Embryonic facial prominence (tissue), 1 donor: Measurements from ENCODE around the gene RAPGEF3.

Experiments
- DNase-seq: peaks from one replicate; pipeline ENCODE4 v3.0.0-alpha.2; 2016; ENCODE audit errors: extremely low spot score

RAPGEF3 gene

DNA sequence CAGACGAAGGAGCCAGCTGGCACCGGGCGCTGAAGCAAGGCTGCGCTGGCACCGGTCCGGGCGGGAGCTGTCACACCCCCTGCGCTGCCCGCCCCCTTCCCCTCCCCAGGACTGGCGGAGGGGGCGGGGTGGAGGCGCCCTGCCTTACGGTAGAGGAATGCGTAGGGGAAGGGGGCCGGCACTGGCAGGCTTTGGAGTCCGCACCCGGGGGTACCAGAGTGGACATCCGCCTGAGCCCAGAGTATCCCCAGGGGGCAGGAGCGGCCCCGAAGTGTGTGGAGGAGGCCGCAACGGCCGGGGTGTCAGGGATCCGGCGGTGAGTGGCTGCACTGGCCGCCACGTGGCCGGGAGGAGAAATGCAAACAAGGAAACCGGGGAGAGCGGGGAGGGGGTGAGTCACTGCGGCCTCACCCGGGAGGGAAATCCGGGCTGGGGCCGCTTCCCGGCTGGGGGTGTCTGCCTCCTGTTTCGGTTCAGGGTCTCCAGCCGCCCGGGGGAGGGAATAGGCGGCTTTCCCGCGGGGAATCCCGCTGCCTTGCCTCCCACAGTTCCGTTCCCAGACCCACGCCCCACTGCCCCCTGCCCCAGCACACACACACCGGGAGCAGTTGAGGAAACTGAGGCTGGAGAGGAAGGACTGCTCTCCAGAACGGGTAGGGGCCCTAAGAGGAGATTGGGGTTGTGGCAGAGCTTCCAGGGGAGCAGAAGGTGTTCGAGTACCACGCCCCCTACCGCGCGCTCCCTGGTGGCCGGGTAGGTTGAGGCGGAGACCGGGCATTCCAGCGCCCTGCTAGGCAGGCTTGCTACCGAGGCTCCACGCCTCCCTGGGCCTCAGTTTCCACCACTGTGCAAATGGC lies at the start of gene RAPGEF3:
Gene RAPGEF3, minus strand, starts transcription at position 47 of the 857 bp plus-strand sequence. CDS start 324 bp downstream, outside the sequence.
- peak; percentile 57 for DNase-seq

DNA sequence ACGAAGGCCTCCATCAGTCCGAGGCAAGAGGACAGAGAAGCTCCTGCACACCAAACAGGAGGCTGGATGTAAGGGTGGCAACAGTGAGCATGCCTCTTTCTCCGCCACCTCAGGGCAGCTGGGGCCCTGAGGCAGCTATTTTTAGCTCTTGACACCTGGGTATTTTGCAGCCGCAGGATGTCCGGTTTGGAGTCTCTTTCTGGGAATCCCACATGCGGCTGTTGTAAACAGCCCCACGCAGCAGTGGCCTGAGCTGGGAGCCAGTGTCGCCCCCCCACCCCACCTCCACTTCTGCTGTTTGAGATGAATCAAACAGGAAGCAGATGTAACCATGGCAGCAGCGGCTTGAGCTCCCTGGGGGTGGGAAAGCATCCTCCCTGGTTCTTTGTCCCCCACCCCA lies 49.4 kb upstream of the RAPGEF3 start:
- no peak for DNase-seq

DNA sequence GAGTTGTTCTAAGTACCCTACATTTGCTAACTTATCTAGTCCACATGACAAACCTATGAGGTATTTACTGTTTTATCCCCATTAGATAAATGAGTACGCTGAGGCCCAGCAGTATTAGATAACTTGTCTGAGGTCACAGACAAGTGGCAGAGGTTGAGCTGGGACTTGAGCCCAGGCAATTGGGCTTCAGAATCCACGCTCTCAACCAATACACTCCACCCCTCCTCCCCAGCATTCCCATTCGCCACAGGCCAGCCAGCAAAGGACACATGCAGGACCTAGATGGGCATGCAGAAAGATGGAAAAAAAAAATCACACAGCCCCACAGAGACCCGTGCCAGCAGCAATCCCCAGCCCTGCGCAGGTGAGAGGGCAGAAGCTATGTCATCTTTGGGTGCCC lies 48.7 kb upstream of the RAPGEF3 start:
- no peak for DNase-seq

GRCh38 chr12:47805417-47805816 lies 46.7 kb upstream of the RAPGEF3 start:
- DNase-seq = no peak

GRCh38 chr12:47804171-47804570 lies 45.5 kb upstream of the RAPGEF3 start:
- DNase-seq = no peak

DNA sequence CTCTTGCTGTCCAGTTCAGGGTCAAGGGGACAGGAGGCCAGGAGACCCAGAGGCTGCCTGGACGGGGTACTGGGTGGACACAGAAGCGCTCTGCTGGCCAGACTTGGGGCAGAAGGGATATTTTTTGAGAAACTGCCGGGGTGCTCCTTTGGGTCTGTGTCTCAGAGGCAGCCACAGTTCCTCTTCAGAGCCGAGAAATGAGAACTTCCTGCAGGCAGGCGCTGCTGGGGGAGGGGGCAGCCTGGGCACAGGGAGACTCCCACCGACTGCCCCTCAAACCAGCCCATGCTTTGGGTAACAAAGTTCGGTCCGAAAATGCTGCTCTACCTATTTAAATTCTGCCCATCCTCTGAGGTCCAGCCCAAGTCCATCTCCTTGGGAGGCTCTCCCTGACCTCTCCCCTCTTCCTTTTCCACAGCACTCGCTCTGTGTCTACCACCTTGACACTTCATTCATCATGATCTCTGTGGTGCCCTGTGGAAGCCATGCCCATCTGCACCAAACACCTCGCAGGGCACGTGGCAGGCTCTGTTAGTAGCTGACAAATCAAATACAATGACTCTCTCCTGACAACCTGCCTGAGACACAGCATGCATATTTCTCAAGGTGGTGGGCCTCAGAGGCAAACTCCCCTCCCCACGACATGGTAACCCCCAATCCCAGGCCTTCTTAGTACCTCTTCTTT lies 44.7 kb upstream of the RAPGEF3 start:
- DNase-seq = no peak

DNA sequence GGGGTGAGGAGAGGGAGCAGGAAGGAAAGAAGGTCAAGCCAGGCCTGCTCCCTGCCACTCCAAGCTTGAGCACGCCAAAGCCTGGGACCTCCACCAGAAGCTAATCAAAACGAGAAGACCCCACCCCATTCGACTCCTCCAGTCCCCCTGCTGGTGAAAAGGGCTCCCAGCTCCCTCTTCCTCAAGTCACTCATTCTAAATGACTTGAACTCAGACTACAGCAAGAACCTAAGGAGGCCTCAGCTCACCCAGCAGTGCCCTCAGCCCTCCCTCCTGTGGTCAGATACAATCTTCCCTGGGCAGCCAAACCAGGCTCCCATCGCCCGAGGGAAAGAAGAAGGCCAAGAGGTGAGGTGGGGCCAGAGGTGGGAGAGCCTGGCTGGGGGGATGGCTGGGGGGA lies 43.6 kb upstream of the RAPGEF3 start:
- no peak for DNase-seq

- DNase-seq = no peak
These were observed 43.2 kb upstream of the RAPGEF3 start for GRCh38 chr12:47801904-47802246.

DNA sequence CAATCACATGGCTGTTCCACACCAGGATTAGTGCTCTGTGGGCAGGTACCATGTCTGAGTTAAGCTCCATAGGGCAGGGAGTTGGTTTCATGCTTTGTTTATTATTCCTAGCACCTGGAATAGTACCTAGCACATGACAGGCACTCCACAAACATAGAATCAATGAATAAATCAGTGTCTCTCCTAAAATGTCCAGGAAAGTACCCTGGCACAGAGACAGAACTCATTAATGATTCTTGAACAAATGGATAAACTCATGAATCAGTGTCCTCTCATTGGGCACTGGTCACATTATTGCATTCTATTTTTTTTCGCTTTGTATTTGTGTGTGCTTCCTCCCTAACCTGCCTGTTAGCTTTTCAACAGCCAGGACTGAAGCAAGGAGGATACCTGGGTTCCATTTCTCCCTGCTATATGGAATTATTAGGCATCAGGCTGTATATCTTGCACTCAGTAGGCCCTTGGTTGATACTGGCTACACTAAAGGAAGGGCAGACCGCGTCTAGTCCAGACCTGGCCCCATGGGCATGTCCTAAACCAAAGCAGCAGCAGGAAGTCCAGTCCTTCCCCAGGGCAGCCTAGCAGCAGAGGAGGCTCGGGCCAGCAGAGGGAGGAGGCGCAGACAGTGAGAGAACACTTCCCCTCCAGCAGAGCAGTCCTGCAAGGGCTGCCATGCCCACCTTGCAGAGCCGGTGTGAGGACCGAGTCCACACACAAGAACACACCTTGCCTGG lies 42.7 kb upstream of the RAPGEF3 start:
- DNase-seq = no peak

GRCh38 chr12:47800582-47800981 lies 41.9 kb upstream of the RAPGEF3 start:
- DNase-seq = no peak

DNA sequence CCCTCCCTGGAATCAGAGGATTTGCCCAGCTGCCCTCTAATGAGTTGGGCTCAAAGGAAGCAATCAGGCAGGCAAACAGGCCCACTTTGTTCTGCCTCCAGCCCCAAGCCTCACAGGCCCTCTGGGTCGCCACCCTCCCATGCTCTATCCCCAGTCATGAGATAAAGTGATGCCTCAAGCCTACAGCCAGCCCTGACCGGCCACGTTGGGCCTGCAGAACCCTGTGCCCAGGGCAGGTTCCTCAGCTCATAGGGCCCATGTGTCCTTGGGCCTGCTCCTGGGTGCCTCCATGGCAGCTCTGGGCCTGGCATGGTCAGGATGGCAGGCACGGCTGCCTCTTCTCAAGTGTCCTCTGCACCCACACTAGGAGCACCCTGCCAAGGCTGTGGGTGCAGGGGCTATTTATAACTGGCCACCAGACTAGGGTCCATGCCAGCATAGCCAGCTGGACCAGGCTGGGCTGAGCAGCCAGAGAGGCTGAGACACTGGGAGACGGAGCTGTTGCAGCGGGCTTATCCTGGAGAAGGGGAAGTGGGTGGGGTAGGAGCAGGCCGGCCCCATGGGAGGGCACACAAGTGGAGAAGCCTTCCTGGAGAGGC lies 40.8 kb upstream of the RAPGEF3 start:
- DNase-seq = no peak

GRCh38 chr12:47798382-47798948 lies 39.8 kb upstream of the RAPGEF3 start:
- no peak for DNase-seq

DNA sequence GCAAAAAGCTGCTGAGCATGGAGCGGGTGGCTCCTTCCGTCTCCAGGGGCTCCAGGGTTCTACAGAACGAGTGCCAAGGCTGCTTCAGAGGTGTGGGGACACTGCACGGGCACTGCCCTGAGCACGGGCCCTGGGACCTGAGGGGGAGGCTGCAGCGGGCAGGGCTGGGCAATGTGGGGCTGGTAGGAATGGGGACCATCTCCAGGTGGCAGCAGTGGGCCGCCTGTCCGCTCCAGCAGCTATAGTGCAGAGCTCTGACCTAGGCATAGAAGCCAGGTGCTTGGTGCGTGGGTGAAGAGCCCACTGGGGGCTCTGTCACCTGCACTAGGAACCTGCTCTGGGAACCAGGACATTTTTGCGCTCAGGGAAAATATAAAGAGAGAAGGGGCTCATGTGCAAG lies 38.8 kb upstream of the RAPGEF3 start:
- no peak for DNase-seq

DNA sequence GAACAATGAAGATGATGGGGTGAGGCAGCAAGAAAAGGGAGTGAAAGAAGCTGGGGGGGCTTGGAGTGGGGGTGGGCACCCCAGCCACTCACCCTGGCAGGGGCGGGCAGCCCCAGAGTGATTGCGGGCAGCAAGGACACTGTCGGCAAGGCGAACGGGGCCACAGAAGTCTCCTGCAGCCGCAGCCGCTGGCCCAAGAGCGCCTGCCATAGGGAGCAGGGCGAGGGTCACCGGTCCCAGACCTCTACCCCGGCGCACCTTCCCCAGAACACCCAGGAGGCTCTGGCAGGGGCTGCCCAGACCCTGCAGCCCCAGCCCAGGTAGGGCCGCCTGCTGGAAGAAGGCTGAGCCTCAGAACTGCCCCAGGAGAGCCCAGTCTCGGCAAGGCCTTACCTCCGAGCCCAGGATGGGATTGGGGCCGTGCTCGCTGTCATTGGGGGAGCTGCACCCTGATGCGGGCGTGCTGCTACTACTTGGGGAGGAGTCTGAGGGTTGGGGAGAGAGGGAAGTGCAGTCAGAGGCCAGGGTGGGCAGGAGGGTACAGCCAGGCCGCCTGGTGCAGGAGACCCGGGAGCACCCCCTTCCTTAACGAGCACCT lies 37.2 kb upstream of the RAPGEF3 start:
- DNase-seq = no peak

DNA sequence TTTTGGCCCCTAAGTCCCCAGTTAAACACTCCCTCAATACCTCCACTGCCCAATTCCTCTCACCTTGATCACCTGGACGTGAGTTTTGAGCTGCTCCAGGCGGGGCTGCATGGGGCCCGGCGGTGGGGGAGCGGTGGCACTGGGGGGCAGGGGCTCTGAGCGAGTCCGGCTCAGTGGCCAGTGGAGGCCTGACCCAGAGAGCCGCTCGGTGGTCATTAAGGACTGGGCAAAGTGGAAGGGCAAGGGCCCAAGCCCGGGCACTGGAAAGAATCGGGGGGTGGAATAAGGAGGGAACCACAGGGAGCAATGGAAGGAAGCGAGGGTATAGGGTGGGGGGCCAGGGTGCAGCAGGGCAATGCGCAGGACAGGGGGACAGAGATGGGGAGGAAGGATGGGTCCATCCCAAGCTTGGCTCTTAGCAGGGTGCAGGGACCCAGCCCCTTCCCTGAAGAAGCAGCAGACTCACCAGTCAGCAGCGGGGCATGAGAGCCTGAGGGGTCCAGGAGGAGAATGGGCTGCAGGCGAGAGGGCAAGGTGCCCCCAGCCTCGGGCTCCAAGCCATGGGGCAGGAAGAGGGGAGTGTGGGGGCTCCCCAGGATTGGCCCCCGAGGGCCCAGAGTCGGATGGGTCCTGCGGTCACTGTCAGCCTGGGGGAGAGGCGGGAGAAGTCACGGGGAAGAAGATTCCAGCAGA lies 36.6 kb upstream of the RAPGEF3 start:
- DNase-seq = no peak

GRCh38 chr12:47794679-47795078 lies 36.0 kb upstream of the RAPGEF3 start:
- DNase-seq = no peak

DNA sequence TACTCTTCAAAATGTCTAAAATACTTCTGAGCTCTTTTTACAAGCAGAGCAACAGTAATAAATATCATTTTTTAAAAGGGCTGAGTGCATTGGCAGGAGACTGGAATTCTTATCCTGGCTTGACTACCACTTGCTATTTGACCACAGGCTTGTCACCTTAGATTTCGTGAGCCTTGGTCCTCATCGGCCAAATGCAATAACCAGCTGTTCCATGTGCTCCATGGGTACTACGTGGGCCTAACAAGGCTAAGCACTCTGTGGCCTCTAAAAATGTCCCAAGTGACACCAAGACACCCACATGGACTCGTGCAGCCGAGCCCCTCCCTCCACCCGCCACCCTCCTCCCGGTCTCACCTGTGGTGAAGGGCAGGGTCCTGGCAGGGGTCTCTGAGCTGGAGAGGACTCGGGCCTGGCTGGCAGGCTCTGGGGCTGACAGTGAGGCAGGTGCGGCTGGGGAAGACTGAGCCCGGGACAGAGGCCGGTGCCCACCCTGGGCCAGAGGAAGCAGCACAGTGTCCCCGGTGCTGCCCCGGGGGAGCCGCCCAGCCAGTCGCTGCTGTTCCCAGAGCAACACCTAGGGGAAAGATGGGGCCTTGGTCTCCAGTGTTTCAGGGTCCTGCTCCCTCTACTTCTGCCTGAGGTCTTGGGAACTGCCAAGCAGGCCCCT lies 34.5 kb upstream of the RAPGEF3 start:
- no peak for DNase-seq

- no peak for DNase-seq
These were observed 33.2 kb upstream of the RAPGEF3 start for GRCh38 chr12:47791874-47792273.

DNA sequence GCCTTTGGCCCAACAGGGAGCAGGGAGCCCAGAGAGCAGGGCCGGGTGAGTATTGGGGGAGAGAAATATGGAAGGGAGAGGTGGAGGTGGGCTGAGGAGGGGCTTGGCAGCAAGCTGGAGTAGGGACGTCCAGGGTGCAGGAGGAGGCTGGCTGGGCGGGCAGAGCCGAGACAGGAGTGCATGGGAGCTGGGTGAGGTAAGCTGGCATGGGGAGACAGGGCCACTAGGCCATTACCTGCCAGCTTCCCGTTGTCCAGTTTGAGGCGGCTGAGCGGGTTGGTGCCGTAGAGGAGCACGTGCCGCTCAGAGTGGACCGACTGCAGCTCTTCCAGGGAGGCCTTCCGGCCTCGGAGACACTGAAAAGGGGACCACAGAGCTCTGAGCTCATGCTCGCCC lies 32.7 kb upstream of the RAPGEF3 start:
- DNase-seq = no peak

- DNase-seq = no peak
These were observed 32.1 kb upstream of the RAPGEF3 start for GRCh38 chr12:47790676-47791350.
